IMR-90 (cell line): ENCODE measurements around the gene B4GALNT2. TPM values are rescaled to one million over a fixed set of nuclear protein-coding genes. Genes with fewer than 3 reads are reported as not detected.
"Not testable (repeated sequence)": the region's sequence is repeated elsewhere in the genome, so short reads cannot be mapped to it uniquely, and the experiment has no call there.

Source experiments
- ATAC-seq: fragments of 200-7000 bp; cut with Tn5 transposase; 2 replicates; pipeline ENCODE4 v1.9.1; 2020; ENCODE audit warnings: low read depth, mild to moderate bottlenecking, moderate library complexity
- BruUV-seq: library from RNA; stranded (reverse); fragments of 400-500 nt; replicated peaks from 2 replicates; lab custom pipeline; 2021; lab: Mats Ljungman, UMichigan
- CTCF ChIA-PET: fragments of 300-600 bp; formaldehyde crosslinking; extraction: SDS; loops from one replicate; lab custom pipeline; 2021; ENCODE audit warnings: antibody characterized with exemption; lab: Yijun Ruan, JAX
- POLR2A ChIA-PET: fragments of 300-600 bp; sonication (Branson Sonifier 250); formaldehyde crosslinking; loops from one replicate; lab custom pipeline; 2022; ENCODE audit warnings: antibody characterized with exemption; ENCODE audit not compliant: unreplicated experiment; lab: Charles Lee
- DNase-seq: peaks from one replicate; pipeline ENCODE4 v3.0.0; 2013
- H2AFZ ChIP-seq: replicated peaks from 2 replicates; pipeline ENCODE3; 2013; ENCODE audit warnings: low read length, mild to moderate bottlenecking; ENCODE audit not compliant: poor library complexity
- H2AK5ac ChIP-seq: 2 replicates; pipeline ENCODE4 v1.6.1; 2013; ENCODE audit warnings: low read depth, low read length, inconsistent platforms
- H2AK9ac ChIP-seq: replicated peaks from 2 replicates; pipeline ENCODE3; 2013; ENCODE audit warnings: mild to moderate bottlenecking, low read depth, low read length, moderate library complexity; ENCODE audit not compliant: poor library complexity
- H2BK120ac ChIP-seq: 2 replicates; pipeline ENCODE4 v1.6.1; 2013; ENCODE audit warnings: low read depth, low read length, inconsistent platforms
- H2BK15ac ChIP-seq: 3 replicates; pipeline ENCODE4 v1.6.1; 2013; ENCODE audit warnings: low read depth, low read length, inconsistent platforms
- H2BK20ac ChIP-seq: 2 replicates; pipeline ENCODE4 v1.6.1; 2013; ENCODE audit warnings: low read depth, mild to moderate bottlenecking, inconsistent platforms, low read length, moderate library complexity
- H2BK5ac ChIP-seq: 2 replicates; pipeline ENCODE4 v1.6.1; 2013; ENCODE audit warnings: mild to moderate bottlenecking, low read depth, low read length, inconsistent platforms; ENCODE audit not compliant: poor library complexity, severe bottlenecking
- H3K14ac ChIP-seq: replicated peaks from 2 replicates; pipeline ENCODE4 v1.6.1; 2013; ENCODE audit warnings: low read depth, low read length, inconsistent platforms
- H3K18ac ChIP-seq: 2 replicates; pipeline ENCODE4 v1.6.1; 2013; ENCODE audit warnings: low read depth, low read length, control low read depth
- H3K23ac ChIP-seq: 2 replicates; pipeline ENCODE4 v1.6.1; 2013; ENCODE audit warnings: low read depth, low read length, inconsistent platforms
- H3K27ac ChIP-seq: 2 replicates; pipeline ENCODE4 v1.5.1; 2013; ENCODE audit warnings: mild to moderate bottlenecking, control low read depth, low read length; ENCODE audit not compliant: insufficient read depth
- H3K27me3 ChIP-seq: 2 replicates; pipeline ENCODE4 v1.6.1; 2013; ENCODE audit warnings: low read length; ENCODE audit not compliant: control insufficient read depth, insufficient read depth
- H3K36me3 ChIP-seq: 2 replicates; pipeline ENCODE4 v1.6.1; 2013; ENCODE audit warnings: low read length, mixed read lengths; ENCODE audit not compliant: control insufficient read depth, insufficient read depth
- H3K4ac ChIP-seq: 2 replicates; pipeline ENCODE4 v1.6.1; 2013; ENCODE audit warnings: low read depth, low read length, inconsistent platforms
- H3K4me1 ChIP-seq: 2 replicates; pipeline ENCODE4 v1.6.1; 2013; ENCODE audit warnings: low read length, mixed read lengths; ENCODE audit not compliant: control insufficient read depth, insufficient read depth
- H3K4me2 ChIP-seq: 2 replicates; pipeline ENCODE4 v1.6.1; 2013; ENCODE audit warnings: low read depth, mild to moderate bottlenecking, control low read depth, low read length, moderate library complexity
- H3K4me3 ChIP-seq: 2 replicates; pipeline ENCODE4 v1.5.1; 2013; ENCODE audit warnings: low read depth, mild to moderate bottlenecking, control low read depth, low read length, moderate library complexity; ENCODE audit not compliant: insufficient read depth
- H3K56ac ChIP-seq: 2 replicates; pipeline ENCODE4 v1.6.1; 2013; ENCODE audit warnings: low read length, inconsistent platforms; ENCODE audit not compliant: insufficient read depth; ENCODE audit errors: extremely low read depth
- H3K79me1 ChIP-seq, 2 experiments: 2 replicates each; pipeline ENCODE4 v1.6.1; 2013; ENCODE audit warnings: low read length in 2 of 2, inconsistent platforms in 1 of 2, low read depth in 1 of 2
- H3K9ac ChIP-seq: 2 replicates; pipeline ENCODE4 v1.6.1; 2013; ENCODE audit warnings: low read depth, low read length, control low read depth
- H3K9me1 ChIP-seq: 2 replicates; pipeline ENCODE4 v1.6.1; 2013; ENCODE audit warnings: low read length, inconsistent platforms; ENCODE audit not compliant: insufficient read depth
- H3K9me3 ChIP-seq: 2 replicates; pipeline ENCODE4 v1.6.1; 2013; ENCODE audit warnings: low read length; ENCODE audit not compliant: control insufficient read depth, insufficient read depth
- H4K20me1 ChIP-seq: 2 replicates; pipeline ENCODE4 v1.6.1; 2013; ENCODE audit warnings: low read length, inconsistent platforms; ENCODE audit not compliant: insufficient read depth
- H4K5ac ChIP-seq: 2 replicates; pipeline ENCODE4 v1.6.1; 2013; ENCODE audit warnings: mild to moderate bottlenecking, low read depth, low read length, control low read depth
- H4K8ac ChIP-seq, 2 experiments: 2 replicates each; pipeline ENCODE4 v1.6.1; 2013; ENCODE audit warnings: low read depth in 2 of 2, low read length in 2 of 2, control low read depth in 1 of 2, inconsistent platforms in 1 of 2
- H4K91ac ChIP-seq: 2 replicates; pipeline ENCODE4 v1.6.1; 2013; ENCODE audit warnings: low read depth, low read length, inconsistent platforms; ENCODE audit not compliant: insufficient read depth
- WGBS, 2 experiments: methylation state at CpG; one replicate each; pipeline versions ENCODE4 v1.1.5 to v1.1.7; 2013; ENCODE audit warnings: missing lambda C conversion rate in 2 of 2; ENCODE audit not compliant: insufficient read length in 1 of 2; ENCODE audit errors: extremely low coverage in 2 of 2; 5-methylcytosine and 5-hydroxymethylcytosine counted together
- dilution Hi-C: fragments of 300-500 bp; cut with HindIII; formaldehyde crosslinking; loops from one replicate; pipeline ENCODE4 v1.14.3; 2018; ENCODE audit warnings: low sequenced_read_pairs; ENCODE audit not compliant: unreplicated experiment
- in situ Hi-C: fragments of 300-500 bp; cut with MboI; formaldehyde crosslinking; loops from 3 replicates; pipeline ENCODE4 v1.14.3; 2019; ENCODE audit warnings: low sequenced_read_pairs, inconsistent platforms, mixed read lengths
- intact Hi-C: fragments of 100-400 bp; cut with micrococcal nuclease; formaldehyde crosslinking; loops from 2 replicates; pipeline ENCODE4 v1.10.0; 2022
- polyA plus RNA-seq, 3 experiments: library from polyadenylated mRNA; depleted of rRNA; stranded (reverse); fragments of >200 nt; gene quantifications; 2 replicates each; pipeline ENCODE4 v1.2.3, GENCODE V29; 2012; ENCODE audit warnings: low replicate concordance in 1 of 3
- total RNA-seq: library from RNA; depleted of rRNA; stranded (reverse); fragments of >200 nt; gene quantifications from 2 replicates; pipeline ENCODE4 v1.2.3, GENCODE V29; 2012

Gene B4GALNT2
- total and polyA plus RNA-seq, 2 of the 4 experiments (the other 2 are of a cell fraction): not detected

GRCh38 chr17:49085046-49085445 lies 47.5 kb upstream of the B4GALNT2 start:
- DNase-seq, H2BK5ac ChIP-seq, H4K91ac ChIP-seq, POLR2A ChIA-PET, H3K4me2 ChIP-seq, H2AK9ac ChIP-seq, H4K20me1 ChIP-seq, H4K8ac ChIP-seq, H2BK120ac ChIP-seq, H3K4me3 ChIP-seq, H2BK15ac ChIP-seq, H2BK20ac ChIP-seq, H3K27ac ChIP-seq, CTCF ChIA-PET, H3K4me1 ChIP-seq, H3K14ac ChIP-seq, H4K5ac ChIP-seq, H3K79me1 ChIP-seq, H3K9ac ChIP-seq, dilution Hi-C loops, BruUV-seq, H3K9me1 ChIP-seq, H3K56ac ChIP-seq, H3K36me3 ChIP-seq, H3K9me3 ChIP-seq, H3K4ac ChIP-seq, H3K23ac ChIP-seq, ATAC-seq, H3K18ac ChIP-seq, in situ Hi-C loops, intact Hi-C loops, H2AFZ ChIP-seq, H2AK5ac ChIP-seq: not testable (repeated sequence)
- no CpG with 5 or more reads among the region's 2 CpGs for WGBS, 2 experiments
- peaks cover 21% of the 10 kb centered on the region for H3K27me3 ChIP-seq
